Activated T-cell treated with anti-CD3 and anti-CD28 coated beads, Interleukin-2, amount 50 U/mL, for 48 hours (primary cell): ENCODE results near the gene ATG2B.
"Not testable (repeated sequence)": the region's sequence is repeated elsewhere in the genome, so short reads cannot be mapped to it uniquely, and the experiment has no call there.

ENCODE experiments used
- DNase-seq, 2 experiments: peaks; one replicate each; pipeline ENCODE4 v3.0.0-alpha.2; 2020

Gene ATG2B

GRCh38 chr14:96376093-96376492 lies 13.0 kb upstream of the ATG2B start:
- no peak for DNase-seq

DNA sequence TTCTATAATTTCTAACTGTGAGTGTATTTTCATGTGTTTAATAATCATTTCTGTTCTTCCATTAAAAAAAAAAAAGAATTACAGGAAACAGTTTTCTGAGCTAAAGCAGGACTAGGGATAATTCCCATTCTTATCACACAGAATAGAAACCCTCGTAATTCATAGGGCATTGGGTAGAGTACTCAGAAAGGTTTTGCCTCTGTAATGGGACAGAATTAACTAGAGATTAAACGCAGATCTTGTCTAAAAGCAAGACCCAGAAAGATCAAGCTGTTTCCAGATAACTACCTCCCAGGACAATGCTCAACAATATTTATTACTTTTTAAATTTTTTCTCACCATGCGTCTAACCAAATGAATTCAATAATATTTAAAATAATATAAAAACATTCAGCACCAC lies 10.4 kb upstream of the ATG2B start:
- DNase-seq, result no peak

GRCh38 chr14:96370528-96370927 lies 7.4 kb upstream of the ATG2B start:
- DNase-seq, result no peak

- DNase-seq, result no peak
Measured at GRCh38 chr14:96368534-96368933, 5.4 kb upstream of the ATG2B start.

GRCh38 chr14:96364962-96365361 lies 1.8 kb upstream of the ATG2B start:
- DNase-seq, result no peak

GRCh38 chr14:96363751-96364336 lies 703 bp upstream of the ATG2B start:
- peak; percentile 53 to 57 for DNase-seq

GRCh38 chr14:96362071-96362964 lies 823 bp downstream of the ATG2B start:
- DNase-seq, result peak; percentile 45 to 52

DNA sequence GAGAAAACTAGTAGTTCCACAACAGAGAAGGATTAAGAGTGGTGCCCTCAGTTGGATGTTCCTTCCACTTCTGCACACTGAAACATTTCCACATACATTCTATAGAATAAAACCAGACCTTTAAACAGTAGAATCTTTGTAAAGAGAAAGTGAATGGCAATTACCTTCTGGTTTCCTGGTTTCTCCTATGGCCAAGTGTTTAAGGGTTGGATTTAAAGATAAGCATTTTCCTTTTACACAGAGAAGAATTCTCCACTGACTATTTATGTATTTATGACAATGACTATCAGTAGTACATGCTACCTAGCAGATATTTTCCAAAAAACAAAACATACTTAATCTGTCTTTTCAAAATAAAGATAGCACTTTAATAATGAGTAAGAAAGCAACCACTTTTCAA lies 3.2 kb downstream of the ATG2B start:
- DNase-seq, result no peak

- no peak for DNase-seq
Measured at GRCh38 chr14:96357216-96357615, 5.9 kb downstream of the ATG2B start.

DNA sequence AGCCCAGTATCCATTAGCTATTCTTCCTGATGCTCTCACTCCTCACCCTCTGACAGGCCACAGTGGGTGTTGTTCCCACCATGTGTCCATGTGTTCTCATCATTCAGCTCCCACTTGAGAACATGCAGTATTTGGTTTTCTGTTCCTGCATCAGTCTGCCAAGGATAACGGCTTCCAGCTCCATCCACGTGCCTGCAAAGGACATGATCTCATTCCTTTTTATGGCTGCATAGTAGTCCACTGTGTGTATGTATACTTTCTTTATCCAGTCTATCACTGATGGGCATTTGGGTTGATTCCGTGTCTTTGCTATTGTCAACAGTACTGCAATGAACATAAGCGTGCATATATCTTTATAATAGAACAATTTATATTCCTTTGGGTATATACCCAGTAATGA lies 8.9 kb downstream of the ATG2B start:
- DNase-seq, result no peak

GRCh38 chr14:96352708-96353107 lies 10.4 kb downstream of the ATG2B start:
- no peak for DNase-seq

DNA sequence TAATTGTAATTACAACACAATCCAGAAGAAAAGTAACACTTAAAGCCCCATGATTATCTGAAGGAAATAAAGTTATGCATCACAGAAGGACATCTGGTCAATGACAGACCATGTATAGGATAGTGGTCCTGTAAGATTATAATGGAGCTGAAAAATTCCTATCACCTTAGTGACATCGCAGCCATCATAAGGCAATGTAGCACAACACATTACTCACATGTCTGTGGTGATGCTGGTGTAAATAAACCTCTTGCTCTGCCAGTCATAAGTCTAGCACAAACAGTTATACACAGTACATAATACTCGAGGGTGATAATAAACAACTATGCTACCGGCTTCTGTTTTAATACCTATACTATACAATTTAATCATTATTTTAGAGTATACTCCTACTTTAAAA lies 11.2 kb downstream of the ATG2B start:
- DNase-seq, result no peak

DNA sequence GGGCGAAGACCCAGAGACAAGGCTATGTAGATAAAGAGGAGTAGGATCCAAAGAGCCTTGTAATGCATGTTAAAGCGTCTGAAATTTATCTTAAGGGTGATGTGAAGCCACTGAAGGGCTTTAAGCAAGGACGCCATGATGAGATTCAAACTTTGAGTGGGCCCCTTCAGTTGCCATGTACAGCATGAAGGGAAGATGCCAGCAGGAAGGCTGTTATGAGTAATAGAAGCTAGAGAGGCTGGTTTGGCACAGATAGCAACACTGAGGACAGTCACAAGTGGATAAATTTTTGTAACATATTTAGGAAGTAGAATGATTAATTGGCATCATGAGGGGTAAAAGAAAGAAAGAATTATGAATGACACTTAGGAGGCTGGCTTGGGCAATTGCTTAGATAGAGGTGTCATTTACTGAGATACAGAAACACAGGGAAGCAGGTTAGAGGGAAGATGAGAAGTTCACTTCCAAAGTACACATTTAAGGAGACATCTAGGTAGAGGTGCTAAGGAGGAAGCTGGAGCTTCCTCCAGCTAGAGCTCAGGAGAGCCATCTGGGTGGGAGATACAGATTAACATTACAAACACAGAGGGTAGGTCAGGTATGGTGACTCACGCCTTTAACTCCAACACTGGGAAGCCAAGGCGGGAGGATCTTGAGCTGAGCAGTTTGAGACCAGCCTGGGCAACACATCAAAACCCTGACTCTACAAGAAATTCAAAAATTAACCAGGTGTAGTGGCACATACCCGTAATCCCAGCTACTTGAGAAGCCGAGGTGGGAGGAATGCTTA lies 13.7 kb downstream of the ATG2B start:
- no peak for DNase-seq

DNA sequence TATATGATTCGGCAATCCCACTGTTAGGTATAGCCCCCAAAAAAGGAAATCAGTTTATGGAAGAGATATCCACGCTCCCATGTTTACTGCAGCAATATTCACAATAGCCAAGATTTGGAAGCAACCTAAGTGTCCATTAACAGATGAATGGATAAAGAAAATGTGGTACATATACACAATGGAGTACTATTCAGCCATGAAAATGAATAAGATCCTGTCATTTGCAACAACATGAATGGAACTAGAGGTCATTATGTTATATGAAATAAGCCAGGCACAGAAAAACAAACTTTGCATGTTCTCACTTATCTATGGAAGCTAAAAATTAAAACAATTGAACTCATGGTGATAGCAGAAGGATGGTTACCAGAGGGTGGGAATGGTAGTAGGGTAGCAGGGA lies 15.2 kb downstream of the ATG2B start:
- not testable (repeated sequence) for DNase-seq

GRCh38 chr14:96345669-96346068 lies 17.5 kb downstream of the ATG2B start:
- DNase-seq, result no peak

GRCh38 chr14:96341323-96341722 lies 21.8 kb downstream of the ATG2B start:
- no peak for DNase-seq

GRCh38 chr14:96338551-96338950 lies 24.6 kb downstream of the ATG2B start:
- no peak for DNase-seq

DNA sequence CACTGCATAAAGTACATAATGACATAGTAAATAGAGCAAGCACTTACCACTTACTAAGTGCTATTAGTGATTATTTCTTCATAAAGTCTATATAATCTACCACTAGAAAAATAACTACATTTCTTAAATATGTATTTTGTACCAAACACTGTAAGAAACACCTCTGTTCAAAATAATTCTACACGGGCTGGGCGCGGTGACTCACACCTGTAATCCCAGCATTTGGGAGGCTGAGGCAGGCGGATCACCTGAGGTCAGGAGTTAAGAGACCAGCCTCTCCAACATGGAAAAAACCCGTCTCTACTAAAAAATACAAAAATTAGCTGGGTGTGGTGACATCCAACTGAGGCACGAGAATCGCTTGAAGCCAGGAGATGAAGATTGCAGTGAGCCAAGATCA lies 38.9 kb downstream of the ATG2B start:
- no peak for DNase-seq

DNA sequence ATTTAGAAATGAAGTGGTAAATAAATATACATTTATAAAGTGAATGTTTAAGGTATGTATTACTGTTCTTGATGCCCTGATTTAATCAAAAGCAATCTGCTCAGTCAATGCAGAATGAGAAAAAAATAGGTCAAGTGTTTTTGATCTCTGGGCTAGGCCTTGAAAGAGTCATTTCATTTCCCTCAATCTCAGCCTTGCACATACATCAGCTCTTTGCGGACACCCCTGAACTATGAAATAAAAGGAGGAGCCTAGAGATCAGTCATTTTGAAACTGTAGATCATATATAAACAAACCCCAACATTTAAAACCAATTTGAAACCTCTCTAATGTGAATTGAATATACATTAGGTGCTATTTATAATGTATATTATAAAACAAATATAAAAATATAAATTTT lies 42.5 kb downstream of the ATG2B start:
- DNase-seq, result no peak

DNA sequence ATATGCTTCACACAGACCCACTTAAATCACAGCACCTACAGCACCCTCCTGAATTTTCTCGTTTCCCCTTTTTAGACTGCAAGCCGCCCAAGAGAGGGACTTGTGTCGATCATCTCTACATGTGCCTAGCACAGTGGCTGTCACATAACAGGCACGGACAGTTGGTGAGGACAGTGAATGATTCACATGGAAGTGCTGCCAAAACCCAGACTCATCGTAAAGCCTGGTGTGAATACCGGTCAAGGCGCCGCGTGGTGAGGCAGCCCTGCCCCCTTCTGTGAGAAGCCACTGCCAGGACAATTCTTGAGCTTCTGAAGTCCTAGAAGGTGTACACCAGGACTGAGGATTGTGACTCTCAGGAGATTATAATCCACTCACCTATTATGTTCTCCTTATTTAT lies 44.3 kb downstream of the ATG2B start:
- DNase-seq, result no peak

DNA sequence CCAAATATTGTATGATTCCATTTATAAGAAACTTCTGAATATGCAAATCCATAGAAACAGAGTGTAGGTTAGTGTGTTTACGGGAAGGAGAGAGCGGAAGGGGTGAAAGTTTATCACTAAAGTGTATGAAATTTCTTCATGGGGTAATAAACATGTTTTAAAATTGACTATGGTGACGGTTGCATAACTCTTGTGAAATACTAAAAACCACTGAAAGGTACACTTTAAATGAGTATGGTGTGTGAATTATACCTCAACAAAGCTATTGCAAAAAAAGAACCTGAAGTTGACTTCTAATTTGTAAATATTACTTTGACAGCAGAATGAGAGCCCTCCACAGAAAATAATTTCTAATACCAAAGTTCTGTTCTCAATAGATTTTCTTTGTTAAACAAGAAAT lies 47.1 kb downstream of the ATG2B start:
- no peak for DNase-seq

- DNase-seq, result no peak
Measured at GRCh38 chr14:96310906-96311305, 52.2 kb downstream of the ATG2B start.

DNA sequence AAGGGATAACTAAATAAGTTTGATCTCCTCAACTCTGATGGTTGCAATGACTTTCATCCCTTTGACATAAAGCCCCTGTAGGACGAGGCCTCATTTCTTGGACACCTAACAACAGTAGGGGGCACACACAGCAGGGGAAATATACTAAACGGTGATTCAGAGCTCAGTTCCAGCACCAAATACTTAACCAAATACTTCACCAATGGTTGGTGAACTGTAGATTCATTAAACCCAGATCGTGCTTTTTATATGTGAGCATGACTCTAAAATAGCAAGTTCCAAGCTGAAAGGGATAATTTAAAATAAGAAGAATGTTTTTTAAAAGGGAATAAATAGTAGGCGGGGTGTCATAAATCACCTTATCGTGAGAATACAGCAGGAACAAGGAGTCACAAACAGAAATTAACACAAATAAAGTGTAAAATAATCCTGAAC lies 53.2 kb downstream of the ATG2B start:
- no peak for DNase-seq
